ENCODE results near the gene DUSP22.

GRCh38 chr6:347232-347631 is 54.9 kb downstream of the DUSP22 start:
- TF ChIP-seq CTCF (IDR thresholded peaks at IDR 0.05) (no peak), EP300 (IDR thresholded peaks at IDR 0.05; ENCODE audit: low read depth) (no peak), POLR2A (IDR thresholded peaks at IDR 0.05) (no peak), POLR2AphosphoS5 (IDR thresholded peaks at IDR 0.05) (no peak)
